ENCODE data around the gene PLXNB3. TPM values are rescaled to one million over a fixed set of nuclear protein-coding genes. Genes with fewer than 3 reads are reported as not detected.
"Not testable (repeated sequence)": the region's sequence is repeated elsewhere in the genome, so short reads cannot be mapped to it uniquely, and the experiment has no call there.

Gene PLXNB3
- 25.6 and 37.6 TPM in 2 replicates for total RNA-seq

DNA sequence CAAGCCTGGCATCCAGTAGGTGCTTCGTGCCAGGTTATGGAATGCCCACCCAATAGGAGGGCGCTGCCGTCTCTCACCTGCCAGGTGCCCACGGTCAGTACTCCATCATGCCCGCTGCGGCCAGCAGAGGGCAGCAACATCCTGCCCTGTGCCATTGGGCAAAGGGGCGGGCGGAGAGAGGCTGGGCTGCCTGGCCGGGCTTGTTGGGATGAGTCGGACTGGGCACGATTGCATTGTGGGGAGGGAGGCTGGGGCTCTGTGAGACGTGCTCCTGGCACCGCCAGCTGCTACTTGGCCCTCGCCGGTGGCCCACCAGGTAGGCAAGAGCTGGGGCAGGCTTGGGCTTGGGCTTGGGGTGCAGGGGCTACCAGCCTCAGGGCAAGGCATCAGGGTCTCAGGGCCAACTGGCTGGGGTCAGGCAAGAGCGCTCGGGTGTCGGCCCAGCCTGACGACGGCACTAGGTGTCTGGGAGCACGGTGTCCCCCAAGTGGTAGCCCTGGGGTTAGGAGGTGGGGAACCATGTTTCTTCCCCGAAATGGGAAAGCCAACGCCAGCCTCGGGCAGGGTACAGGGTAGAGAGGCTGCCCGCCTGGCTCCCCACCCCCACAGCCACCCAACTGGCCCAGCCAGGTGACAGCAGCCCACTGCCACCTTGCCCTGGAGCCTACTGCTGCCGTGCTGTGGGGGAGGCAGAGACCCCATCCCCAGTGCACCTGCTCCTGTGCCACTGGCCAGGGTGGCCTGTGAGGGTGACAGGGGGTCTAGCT, at the start of gene PLXNB3:
Gene PLXNB3, plus strand, starts transcription at position 261 of the 767 bp plus-strand sequence. CDS start 1,287 bp downstream, outside the sequence.
- DNase-seq (ENCODE audit: extremely low read depth, low read depth, low spot score) = no peak

DNA sequence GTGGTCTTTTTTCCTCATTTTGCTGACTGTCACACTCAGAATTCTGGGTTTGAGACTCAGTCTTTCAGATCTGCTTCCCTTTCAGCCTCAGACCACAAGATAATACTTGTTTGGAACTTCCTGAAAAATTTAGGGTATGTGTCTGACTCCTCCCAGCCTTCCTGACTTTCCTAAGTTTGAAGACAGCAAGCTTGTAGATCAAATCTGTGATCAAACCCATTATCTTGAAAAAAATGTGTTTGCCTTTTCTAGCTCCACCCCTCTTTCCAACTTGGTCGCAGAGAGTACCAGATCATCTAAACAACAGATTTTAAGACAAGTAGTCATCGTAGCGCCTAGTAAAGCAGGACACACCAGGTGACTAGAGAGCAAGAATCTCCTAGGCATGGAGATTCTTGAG, 49.8 kb upstream of the PLXNB3 start:
- no peak for DNase-seq (ENCODE audit: extremely low read depth, low read depth, low spot score)

DNA sequence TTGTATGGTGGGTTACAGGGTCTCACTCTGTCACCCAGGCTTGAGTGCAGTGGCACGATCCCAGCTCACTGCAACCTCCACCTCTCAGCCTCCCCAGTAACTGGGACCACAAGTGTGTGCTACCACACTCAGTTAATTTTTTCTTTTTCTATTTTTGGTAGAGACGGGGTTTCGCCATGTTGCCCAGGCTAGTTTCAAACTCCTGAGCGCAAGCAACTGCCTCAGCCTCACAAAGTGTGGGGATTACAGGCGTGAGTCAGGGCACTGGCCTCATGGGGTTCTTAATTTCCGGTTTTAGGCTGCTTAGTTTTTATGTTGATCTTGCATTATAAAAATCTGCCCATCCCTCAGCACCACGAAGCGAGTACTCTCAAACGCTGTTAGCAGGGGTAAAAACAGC, 46.6 kb upstream of the PLXNB3 start:
- no peak for DNase-seq (ENCODE audit: extremely low read depth, low read depth, low spot score)

DNA sequence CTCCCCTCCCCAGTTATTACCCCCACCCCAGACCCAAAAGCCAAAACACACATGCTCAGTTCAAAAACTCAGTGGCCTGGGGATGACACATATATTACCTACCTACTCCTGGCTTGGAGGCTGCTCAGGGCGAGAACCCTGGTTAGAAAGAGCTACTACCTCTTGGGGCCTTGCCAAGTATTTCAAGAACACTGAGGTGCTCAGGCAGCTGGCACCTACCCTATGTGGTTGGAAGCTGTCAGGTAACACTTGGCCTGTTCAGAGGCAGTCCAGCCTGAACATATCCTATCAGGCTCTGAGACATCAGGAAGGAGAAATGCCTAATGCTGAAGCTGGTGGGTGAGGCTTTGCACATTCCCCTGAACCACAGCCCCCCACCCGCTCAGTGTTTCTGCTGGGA, 44.8 kb upstream of the PLXNB3 start:
- no peak for DNase-seq (ENCODE audit: extremely low read depth, low read depth, low spot score)

DNA sequence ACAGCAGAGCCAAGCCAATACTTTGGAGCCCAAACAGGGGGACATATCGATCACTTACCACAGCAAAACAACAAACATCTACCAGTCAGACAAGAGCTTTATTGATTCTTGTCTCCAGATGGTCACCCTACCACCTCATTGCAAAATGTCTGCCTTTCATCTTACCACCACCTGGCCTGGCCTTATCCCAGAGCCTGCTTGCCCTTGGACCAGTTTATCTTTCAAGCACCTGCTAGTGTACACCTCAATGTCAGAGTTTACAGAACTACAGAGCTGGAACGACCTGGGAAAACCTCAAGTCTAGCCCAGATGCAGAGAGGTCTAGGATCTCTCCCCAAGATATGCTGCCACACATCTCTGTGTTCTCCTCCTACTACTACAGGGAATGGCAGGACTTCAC, 44.3 kb upstream of the PLXNB3 start:
- no peak for DNase-seq (ENCODE audit: extremely low read depth, low read depth, low spot score)

DNA sequence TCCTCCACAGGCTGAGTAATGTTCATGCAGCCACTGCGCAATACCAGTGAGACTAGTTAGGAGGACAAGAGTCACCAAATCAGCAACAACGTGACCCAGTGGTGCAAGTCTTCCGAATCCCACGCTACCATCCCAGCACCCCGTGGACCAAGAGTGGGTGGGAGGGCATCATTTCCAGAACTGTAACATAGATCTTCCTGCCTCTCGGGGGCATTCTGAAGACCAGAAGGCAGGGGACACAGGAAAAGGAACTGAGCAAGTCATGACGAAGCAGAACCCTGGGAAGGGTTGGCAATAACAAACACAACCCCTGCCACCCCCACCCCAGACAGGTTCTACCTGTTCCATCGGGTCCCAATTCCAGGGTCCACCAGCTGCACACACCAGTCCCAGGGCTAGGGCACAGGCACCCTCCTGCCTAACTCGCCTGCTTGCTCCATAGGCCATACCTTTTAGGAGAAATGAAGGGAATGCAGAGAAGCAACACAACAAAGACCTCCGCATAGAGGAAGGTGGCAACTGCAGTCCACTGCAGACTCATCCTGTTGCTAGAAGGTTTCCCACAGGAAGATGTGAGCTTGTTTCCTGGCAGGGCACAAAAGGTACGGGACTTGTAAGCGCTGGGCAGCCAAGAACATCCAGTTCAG, 41.2 kb upstream of the PLXNB3 start:
- DNase-seq (ENCODE audit: extremely low read depth, low read depth, low spot score) = no peak

DNA sequence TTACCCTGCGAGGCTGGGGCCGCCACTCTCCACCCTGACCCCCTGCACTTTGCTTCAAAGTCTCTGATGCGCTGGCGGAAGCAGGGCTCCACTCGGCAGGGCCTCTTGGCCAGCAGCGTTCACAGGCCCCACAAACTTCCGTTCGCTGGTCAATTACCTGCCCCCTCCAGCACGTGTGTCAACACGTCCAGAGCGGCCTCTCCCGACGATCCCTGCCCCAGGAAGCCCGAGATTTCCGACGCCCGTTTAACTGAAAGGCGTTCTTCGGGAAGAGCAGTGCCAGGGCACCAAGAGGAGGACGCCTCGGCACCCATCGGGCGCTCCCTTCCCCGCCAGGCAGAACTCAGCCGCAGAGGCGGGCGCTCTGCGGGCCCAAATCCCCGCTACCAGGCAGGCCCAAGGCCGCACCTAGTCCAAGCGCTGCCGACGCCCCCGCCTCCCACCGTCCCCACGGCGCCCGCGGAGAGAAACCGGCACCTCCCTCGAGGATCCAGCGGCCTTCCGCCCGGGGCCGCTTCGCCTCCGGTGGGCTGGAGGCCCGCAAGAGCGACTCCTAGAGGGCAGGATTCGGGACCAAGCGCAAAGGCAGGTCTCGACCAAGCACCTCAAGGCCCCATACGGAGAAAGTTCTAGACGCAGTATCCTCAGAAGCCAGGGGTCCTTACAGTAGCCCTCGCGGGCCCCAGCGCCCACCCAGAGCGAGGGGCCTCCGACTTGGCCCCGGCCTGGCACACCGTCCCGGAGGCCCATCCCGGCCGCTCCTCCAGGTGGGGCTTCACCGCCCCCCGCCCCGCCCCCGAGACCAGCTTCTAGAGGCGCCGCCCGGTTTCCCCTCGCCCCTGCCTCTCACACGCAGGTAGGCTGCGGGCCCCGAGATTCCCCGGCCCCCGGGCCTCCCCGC, 40.4 kb upstream of the PLXNB3 start:
- DNase-seq (ENCODE audit: extremely low read depth, low read depth, low spot score) = no peak

DNA sequence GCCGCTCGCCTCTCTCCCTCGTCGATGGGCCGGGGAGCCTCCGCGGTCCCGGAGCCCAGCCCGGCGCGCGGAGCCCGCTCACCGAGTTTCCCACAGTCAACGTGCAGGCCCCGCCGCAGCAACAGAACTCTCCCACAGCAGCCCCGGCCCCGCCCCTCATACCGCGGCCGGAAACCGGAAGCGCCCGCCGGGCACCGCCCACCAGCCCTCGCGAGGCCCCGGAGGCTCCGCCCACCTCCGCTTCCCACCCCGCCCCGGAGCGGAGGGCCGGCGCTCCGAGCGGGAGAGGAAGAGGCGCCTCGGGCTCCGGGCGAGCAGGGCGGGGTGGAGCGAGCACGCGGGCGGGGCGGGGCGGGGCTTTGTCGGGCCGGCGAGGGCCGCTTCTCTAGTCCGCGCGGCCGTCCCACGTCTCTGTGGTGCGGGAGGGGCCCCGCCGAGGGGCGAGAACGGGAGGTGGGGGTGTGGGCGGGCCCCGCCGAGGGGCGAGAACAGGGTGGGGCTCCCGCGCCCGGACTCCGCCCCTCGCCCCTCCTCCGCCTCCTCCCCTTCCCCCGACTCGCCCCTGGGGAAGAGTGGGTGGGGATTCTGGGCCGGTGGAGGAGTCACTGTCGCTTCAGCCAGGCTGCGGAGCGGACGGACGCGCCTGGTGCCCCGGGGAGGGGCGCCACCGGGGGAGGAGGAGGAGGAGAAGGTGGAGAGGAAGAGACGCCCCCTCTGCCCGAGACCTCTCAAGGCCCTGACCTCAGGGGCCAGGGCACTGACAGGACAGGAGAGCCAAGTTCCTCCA, 39.6 kb upstream of the PLXNB3 start, which contains the start of the genes ABCD1 and BCAP31:
Gene ABCD1, plus strand, starts transcription at position 605 of the 787 bp plus-strand sequence. CDS start 411 bp downstream, outside the sequence.
Gene BCAP31, minus strand, starts transcription at position 136 of the 787 bp plus-strand sequence. CDS start 1,143 bp downstream, outside the sequence.
- no peak for DNase-seq (ENCODE audit: extremely low read depth, low read depth, low spot score)

DNA sequence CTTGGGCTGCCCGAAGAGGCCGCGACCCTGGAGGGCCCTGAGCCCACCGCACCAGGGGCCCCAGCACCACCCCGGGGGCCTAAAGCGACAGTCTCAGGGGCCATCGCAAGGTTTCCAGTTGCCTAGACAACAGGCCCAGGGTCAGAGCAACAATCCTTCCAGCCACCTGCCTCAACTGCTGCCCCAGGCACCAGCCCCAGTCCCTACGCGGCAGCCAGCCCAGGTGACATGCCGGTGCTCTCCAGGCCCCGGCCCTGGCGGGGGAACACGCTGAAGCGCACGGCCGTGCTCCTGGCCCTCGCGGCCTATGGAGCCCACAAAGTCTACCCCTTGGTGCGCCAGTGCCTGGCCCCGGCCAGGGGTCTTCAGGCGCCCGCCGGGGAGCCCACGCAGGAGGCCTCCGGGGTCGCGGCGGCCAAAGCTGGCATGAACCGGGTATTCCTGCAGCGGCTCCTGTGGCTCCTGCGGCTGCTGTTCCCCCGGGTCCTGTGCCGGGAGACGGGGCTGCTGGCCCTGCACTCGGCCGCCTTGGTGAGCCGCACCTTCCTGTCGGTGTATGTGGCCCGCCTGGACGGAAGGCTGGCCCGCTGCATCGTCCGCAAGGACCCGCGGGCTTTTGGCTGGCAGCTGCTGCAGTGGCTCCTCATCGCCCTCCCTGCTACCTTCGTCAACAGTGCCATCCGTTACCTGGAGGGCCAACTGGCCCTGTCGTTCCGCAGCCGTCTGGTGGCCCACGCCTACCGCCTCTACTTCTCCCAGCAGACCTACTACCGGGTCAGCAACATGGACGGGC, 38.8 kb upstream of the PLXNB3 start:
- no peak for DNase-seq (ENCODE audit: extremely low read depth, low read depth, low spot score)

DNA sequence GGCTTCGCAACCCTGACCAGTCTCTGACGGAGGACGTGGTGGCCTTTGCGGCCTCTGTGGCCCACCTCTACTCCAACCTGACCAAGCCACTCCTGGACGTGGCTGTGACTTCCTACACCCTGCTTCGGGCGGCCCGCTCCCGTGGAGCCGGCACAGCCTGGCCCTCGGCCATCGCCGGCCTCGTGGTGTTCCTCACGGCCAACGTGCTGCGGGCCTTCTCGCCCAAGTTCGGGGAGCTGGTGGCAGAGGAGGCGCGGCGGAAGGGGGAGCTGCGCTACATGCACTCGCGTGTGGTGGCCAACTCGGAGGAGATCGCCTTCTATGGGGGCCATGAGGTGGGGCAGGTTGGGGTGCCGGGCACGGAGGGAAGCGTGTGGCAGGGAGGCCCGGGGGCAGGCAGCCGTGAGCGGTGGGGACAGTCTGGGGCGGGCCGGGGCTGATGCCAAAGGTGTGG, 38.2 kb upstream of the PLXNB3 start:
- no peak for DNase-seq (ENCODE audit: extremely low read depth, low read depth, low spot score)

DNA sequence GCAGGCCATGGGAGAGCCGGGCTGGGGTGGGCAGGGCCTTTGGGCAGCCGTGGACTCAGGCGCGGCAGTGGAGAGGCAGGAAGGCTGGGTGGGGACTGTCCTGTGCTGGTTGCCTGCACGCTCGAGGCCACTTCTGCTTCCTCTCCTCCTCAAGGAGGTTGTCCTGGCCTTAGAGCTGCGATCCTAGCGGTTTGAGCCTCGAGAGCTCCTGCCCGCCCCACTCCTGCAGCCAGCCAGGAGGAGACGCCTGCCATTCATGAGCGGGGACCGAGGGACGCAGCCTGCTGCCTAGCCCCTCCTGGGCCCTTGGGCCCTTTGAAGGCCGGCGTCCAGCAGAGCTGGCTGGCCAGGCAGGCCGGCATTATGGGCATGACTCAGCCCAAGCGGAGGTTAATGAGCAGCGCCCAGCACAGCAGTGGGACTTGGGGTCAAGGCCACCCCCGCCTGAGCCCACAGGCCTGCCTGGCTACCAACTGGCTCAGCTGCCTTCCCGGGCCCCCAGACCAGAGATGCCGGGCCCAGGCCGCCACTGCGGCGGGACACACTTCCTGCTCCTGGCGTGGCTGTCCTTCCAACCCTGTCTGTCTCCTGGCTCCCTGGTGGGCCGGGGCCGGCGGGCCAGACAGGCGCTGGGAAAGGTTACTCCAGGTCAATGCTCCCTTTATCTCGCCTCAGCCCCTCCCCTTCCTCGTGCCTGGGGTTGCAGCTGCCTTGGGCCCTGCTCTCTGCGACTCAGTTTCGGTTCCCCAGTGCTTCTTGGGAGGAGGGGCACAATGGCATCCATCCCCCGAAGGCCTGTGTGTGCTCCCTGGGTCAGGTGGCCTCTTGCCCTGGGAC, 37.5 kb upstream of the PLXNB3 start:
- DNase-seq (ENCODE audit: extremely low read depth, low read depth, low spot score) = no peak

DNA sequence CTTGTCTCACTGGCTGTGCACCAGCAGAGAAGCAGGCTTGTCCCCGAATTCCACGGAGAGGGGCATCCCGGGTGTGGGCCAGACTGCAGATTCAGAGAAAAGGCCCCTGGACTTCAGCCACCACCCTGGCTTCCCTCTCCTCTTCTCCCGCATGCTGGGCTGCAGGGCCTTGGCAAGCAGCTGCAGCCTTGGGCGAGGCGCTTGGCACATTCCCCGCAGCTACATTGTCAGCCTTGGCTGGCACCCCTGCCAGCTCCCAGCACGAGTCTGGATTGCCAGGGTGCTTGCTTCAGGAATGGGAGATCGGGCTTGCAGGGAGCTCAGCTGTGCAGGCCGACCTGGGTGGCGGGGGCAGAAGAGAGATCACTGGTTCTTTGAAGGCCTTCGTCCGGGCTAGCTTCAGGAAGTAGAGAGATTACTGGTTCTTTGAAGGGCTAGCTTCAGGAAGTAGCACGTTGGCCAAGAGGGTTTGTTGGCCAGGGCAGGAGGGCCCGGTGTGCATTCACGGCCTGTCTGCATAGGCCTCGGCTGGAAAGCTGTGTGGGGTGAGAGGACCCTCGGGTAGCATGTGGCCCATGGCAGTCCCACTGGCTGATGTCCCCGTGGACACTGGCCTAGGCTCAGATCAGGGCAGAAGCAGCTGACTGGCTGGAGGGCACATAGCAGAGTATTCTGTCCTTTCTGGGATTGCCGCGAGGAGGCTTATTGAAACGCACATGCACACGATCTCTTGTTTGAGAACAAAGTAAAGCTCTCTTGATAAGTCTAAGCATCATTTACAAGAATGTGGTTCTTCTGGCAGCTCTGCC, 36.7 kb upstream of the PLXNB3 start:
- no peak for DNase-seq (ENCODE audit: extremely low read depth, low read depth, low spot score)

DNA sequence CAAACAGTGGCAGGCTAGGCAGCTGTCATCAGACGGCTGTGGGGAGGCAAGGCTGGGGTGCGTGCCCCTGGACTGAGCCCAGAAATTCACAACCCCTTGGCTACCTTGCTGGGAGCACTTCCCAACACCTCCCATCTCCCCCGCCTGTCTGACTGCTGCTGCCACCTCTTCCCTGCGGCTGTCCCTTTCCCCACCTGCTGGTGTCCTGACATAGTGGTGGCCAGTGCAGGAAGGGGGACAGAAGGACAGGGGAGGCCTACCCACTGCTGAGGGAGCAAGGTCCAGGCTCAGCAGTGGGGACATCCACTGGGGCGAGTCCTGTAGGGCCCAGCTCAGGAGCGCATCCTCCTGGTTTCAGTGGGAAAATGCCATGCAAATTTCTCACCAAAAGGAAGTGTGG, 36.0 kb upstream of the PLXNB3 start:
- DNase-seq (ENCODE audit: extremely low read depth, low read depth, low spot score) = no peak

DNA sequence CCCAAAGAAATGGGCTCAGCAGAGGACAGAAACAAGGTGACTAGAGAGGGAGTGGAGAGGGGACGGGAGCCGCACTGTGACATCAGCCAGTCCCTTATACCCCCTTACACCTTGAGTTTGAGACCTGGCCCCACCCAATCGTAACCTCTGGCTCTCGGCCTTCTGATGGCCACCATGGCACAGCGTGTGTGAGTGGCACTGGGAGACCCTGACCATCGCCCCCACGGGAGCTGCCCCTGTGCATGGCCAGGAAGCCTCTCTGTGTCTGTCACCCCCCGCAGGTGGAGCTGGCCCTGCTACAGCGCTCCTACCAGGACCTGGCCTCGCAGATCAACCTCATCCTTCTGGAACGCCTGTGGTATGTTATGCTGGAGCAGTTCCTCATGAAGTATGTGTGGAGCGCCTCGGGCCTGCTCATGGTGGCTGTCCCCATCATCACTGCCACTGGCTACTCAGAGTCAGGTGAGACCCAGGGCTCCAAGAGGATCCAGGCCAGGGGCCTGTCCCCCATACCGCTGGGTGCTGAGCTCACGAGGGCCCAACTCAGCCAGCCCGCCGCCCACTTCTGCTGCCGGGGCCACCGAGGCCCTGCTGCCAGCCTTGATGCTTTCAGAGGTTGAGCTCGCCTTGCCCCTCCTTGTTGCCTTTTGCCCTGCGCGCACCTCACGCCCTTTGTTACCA, 35.0 kb upstream of the PLXNB3 start:
- no peak for DNase-seq (ENCODE audit: extremely low read depth, low read depth, low spot score)

DNA sequence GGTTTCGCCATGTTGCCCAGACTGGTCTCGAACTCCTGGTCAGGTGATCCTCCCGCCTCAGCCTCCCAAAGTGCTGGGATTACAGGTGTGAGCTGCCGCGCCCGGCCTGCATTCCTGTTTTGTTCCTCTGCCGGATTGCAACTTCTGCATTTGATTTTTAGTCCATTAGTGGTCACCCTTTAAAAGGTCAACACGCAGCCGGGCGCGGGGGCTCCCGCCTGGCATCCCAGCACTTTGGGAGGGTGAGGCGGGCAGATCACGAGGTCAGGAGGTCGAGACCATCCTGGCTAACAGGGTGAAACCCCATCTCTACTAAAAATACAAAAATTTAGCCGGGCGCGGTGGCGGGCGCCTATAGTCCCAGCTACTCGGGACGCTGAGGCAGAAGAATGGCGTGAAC, 33.9 kb upstream of the PLXNB3 start:
- DNase-seq (ENCODE audit: extremely low read depth, low read depth, low spot score) = not testable (repeated sequence)

DNA sequence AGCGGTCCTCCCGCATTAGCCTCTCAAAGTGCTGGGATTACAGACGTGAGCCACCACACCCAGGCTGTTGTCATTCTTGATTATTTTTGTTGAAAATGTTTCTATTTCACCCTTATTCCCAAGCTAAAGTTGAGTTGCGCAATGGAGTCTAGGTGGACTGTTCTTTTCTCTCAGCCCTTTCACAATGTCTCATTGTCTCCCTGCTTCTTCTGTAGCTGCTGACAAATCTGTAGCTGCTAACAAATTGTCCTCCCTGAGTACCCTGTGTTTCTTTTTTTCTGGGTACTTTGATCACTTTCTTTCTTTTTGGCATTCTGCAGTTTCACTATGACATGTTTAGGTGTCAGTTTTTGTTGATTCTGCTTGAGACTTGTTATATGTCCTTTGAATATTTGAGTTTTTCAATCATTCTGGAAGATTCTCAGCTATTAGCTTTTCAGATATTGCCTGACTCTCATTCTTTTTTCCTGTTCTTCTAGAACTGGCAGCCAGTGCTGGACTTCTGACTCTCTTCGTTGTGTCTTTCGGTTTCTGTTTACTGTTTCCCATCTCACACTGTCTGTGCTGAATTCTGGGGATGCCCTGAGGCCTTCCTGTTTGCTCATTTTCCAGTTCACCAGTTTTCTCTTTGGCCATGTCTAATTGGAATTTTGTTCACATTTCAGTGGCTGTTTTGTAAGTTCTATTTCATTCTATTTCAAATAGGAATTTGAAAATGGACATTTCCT, 32.8 kb upstream of the PLXNB3 start:
- no peak for DNase-seq (ENCODE audit: extremely low read depth, low read depth, low spot score)

DNA sequence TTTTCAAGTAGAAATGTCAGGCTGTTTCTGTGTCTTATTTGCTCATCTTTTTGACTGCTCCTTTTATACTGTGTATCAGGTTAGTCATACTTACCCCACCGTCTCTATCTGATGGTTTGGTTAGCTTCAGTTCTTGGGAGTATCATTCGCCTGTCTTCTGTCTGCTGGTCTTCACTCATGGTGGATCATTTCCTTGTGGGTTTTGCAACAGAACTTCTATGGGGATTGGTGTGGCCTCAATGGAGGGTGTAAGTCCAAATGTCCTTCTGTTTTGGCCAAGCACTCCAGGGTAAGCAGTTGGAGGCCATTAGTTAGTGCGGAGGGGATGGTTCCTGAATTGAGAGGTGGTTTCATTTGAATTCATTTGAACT, 32.2 kb upstream of the PLXNB3 start:
- DNase-seq (ENCODE audit: extremely low read depth, low read depth, low spot score) = no peak

All from glomerular endothelial cell (primary cell).